Thyroid gland (tissue), 4 donors: Measurements from ENCODE around the gene PDLIM4.

Source experiments
- CTCF ChIP-seq, 6 experiments: fragments of 200-600 bp in 3 of 6; fragments of 450-650 bp in 3 of 6; sonication (generic) in 3 of 6; IDR thresholded peaks; one replicate each; pipeline ENCODE4 v1.5.1; 2016 to 2019; ENCODE audit warnings: antibody characterized with exemption in 6 of 6, mild to moderate bottlenecking in 2 of 6, inconsistent platforms in 1 of 6, moderate library complexity in 1 of 6
- POLR2A ChIP-seq, 2 donors: fragments of 450-650 bp; IDR thresholded peaks; one replicate each; pipeline ENCODE4 v1.6.1; 2017; ENCODE audit warnings: antibody characterized with exemption in 2 of 2, mild to moderate bottlenecking in 2 of 2, moderate library complexity in 1 of 2

GRCh38 chr5:132294728-132295504, 37.4 kb downstream of the PDLIM4 start:
- TF ChIP-seq CTCF (IDR thresholded peaks at IDR 0.05) (no peak), POLR2A (IDR thresholded peaks at IDR 0.05) (no peak)
